Natural killer cell treated with Interleukin-12 subunit alpha and Interleukin-12 subunit beta and Interleukin-15 and Interleukin-18, amount 100 ng/mL, for 72 hours (primary cell): ENCODE data around the gene MTCH1. TPM values are rescaled to one million over a fixed set of nuclear protein-coding genes. Genes with fewer than 3 reads are reported as not detected.

Experiments
- ATAC-seq, 2 donors: fragments of 150-1000 bp; cut with Tn5 transposase in 1 of 2; sonication (Bioruptor Pico), chemical (Tn5 transposase) in 1 of 2; 2 replicates each; pipeline ENCODE4 v1.10.0; 2021
- DNase-seq: peaks from one replicate; pipeline ENCODE4 v3.0.0; 2022; ENCODE audit warnings: low spot score
- H3K27ac Mint-ChIP-seq, 2 donors: 1 replicate in 1 of 2; 2 replicates in 1 of 2; pipeline ENCODE4 v1.8.0; 2022; ENCODE audit warnings: mixed read lengths in 2 of 2, mild to moderate bottlenecking in 1 of 2, moderate library complexity in 1 of 2
- H3K27me3 Mint-ChIP-seq, 2 donors: 1 replicate in 1 of 2; 2 replicates in 1 of 2; pipeline ENCODE4 v1.8.0; 2022; ENCODE audit warnings: mixed read lengths in 2 of 2
- H3K36me3 Mint-ChIP-seq: one replicate; pipeline ENCODE4 v1.8.0; 2022; ENCODE audit warnings: mixed read lengths
- H3K4me1 Mint-ChIP-seq, 2 donors: 1 replicate in 1 of 2; 2 replicates in 1 of 2; pipeline ENCODE4 v1.8.0; 2022; ENCODE audit warnings: low read depth in 2 of 2, mixed read lengths in 2 of 2, mild to moderate bottlenecking in 1 of 2
- H3K4me3 Mint-ChIP-seq: one replicate; pipeline ENCODE4 v1.8.0; 2022; ENCODE audit warnings: mixed read lengths
- H3K9me3 Mint-ChIP-seq: 2 replicates; pipeline ENCODE4 v1.8.0; 2022; ENCODE audit warnings: mixed read lengths
- total RNA-seq, 2 donors: library from RNA; stranded (reverse); gene quantifications; one replicate each; pipeline ENCODE4 v1.2.3, GENCODE V29; 2022

The MTCH1 gene
- total RNA-seq, 2 donors from 2014 or later: 118 to 183 TPM

- Mint-ChIP-seq H3K27ac (peak overlapping the region in 1 of 2 donors; percentile 45), H3K4me3 (no peak overlapping the region), H3K4me1 (peaks cover 10 to 22% of the 10 kb centered on the region in 2 donors), H3K9me3 (no peaks in the 10 kb centered on the region), H3K27me3 (peaks cover 0 to 7% of the 10 kb centered on the region in 2 donors), H3K36me3 (peaks cover 4% of the 10 kb centered on the region)
- DNase-seq (no peak), ATAC-seq (no peak)
Measured at GRCh38 chr6:36964349-36964748, 21.6 kb downstream of the MTCH1 start.

GRCh38 chr6:36963451-36964290, 22.3 kb downstream of the MTCH1 start:
- Mint-ChIP-seq H3K9me3 (no peaks in the 10 kb centered on the region), H3K4me3 (no peak overlapping the region), H3K27me3 (peaks cover 0 to 7% of the 10 kb centered on the region in 2 donors), H3K27ac (peak overlapping the region in 1 of 2 donors; percentile 80), H3K36me3 (peaks cover 2% of the 10 kb centered on the region), H3K4me1 (peaks cover 10 to 21% of the 10 kb centered on the region in 2 donors)
- DNase-seq (no peak), ATAC-seq (peak; percentile 5 to 22)

GRCh38 chr6:36962874-36963273, 23.1 kb downstream of the MTCH1 start:
- DNase-seq: peak; percentile 81
- H3K27me3 Mint-ChIP-seq: peaks cover 0 to 7% of the 10 kb centered on the region in 2 donors
- ATAC-seq: peak; percentile 43 to 78
- peak overlapping the region in 1 of 2 donors; percentile 80 for H3K27ac Mint-ChIP-seq
- no peak overlapping the region for H3K4me3 Mint-ChIP-seq
- peaks cover 10 to 20% of the 10 kb centered on the region in 2 donors for H3K4me1 Mint-ChIP-seq
- no peaks in the 10 kb centered on the region for H3K9me3 Mint-ChIP-seq
- H3K36me3 Mint-ChIP-seq: no peaks in the 10 kb centered on the region

- no peaks in the 10 kb centered on the region for H3K9me3 Mint-ChIP-seq
- H3K27ac Mint-ChIP-seq: no peak overlapping the region
- peaks cover 0 to 12% of the 10 kb centered on the region in 2 donors for H3K27me3 Mint-ChIP-seq
- DNase-seq (no peak), ATAC-seq (no peak)
- no peaks in the 10 kb centered on the region for H3K36me3 Mint-ChIP-seq
- H3K4me3 Mint-ChIP-seq: no peak overlapping the region
- H3K4me1 Mint-ChIP-seq: peaks cover 10 to 22% of the 10 kb centered on the region in 2 donors
Measured at GRCh38 chr6:36961441-36962435, 24.3 kb downstream of the MTCH1 start.

GRCh38 chr6:36959555-36960250, 26.3 kb downstream of the MTCH1 start:
- no peak for DNase-seq
- Mint-ChIP-seq H3K36me3 (no peaks in the 10 kb centered on the region), H3K27me3 (peaks cover 0 to 26% of the 10 kb centered on the region in 2 donors), H3K4me1 (peaks cover 22 to 33% of the 10 kb centered on the region in 2 donors), H3K9me3 (no peaks in the 10 kb centered on the region), H3K4me3 (no peak overlapping the region), H3K27ac (no peak overlapping the region)
- ATAC-seq: no peak

- no peaks in the 10 kb centered on the region for H3K36me3 Mint-ChIP-seq
- no peak for DNase-seq
- peaks cover 4 to 31% of the 10 kb centered on the region in 2 donors for H3K27me3 Mint-ChIP-seq
- H3K4me1 Mint-ChIP-seq: peaks cover 30 to 38% of the 10 kb centered on the region in 2 donors
- no peak overlapping the region for H3K4me3 Mint-ChIP-seq
- ATAC-seq: no peak
- no peaks in the 10 kb centered on the region for H3K9me3 Mint-ChIP-seq
- H3K27ac Mint-ChIP-seq: no peak overlapping the region
Measured at GRCh38 chr6:36958775-36959554, 27.0 kb downstream of the MTCH1 start.

- Mint-ChIP-seq H3K27ac (no peak overlapping the region), H3K27me3 (peaks cover 11 to 36% of the 10 kb centered on the region in 2 donors), H3K9me3 (no peaks in the 10 kb centered on the region), H3K4me1 (peaks cover 27 to 34% of the 10 kb centered on the region in 2 donors), H3K4me3 (no peak overlapping the region), H3K36me3 (no peaks in the 10 kb centered on the region)
- ATAC-seq (no peak), DNase-seq (no peak)
Measured at GRCh38 chr6:36957773-36958271, 28.2 kb downstream of the MTCH1 start.

GRCh38 chr6:36956446-36956820, 29.6 kb downstream of the MTCH1 start:
- no peaks in the 10 kb centered on the region for H3K36me3 Mint-ChIP-seq
- peaks cover 26 to 31% of the 10 kb centered on the region in 2 donors for H3K4me1 Mint-ChIP-seq
- H3K9me3 Mint-ChIP-seq: no peaks in the 10 kb centered on the region
- no peak overlapping the region for H3K27ac Mint-ChIP-seq
- H3K4me3 Mint-ChIP-seq: no peak overlapping the region
- peaks cover 11 to 35% of the 10 kb centered on the region in 2 donors for H3K27me3 Mint-ChIP-seq
- ATAC-seq (no peak), DNase-seq (no peak)

GRCh38 chr6:36955671-36956445, 30.1 kb downstream of the MTCH1 start:
- Mint-ChIP-seq H3K4me3 (peak overlapping the region; percentile 11), H3K27me3 (peaks cover 11 to 32% of the 10 kb centered on the region in 2 donors), H3K9me3 (no peaks in the 10 kb centered on the region), H3K4me1 (peaks cover 26 to 29% of the 10 kb centered on the region in 2 donors), H3K36me3 (no peaks in the 10 kb centered on the region), H3K27ac (peak overlapping the region; percentile 12 to 23)
- no peak for ATAC-seq
- DNase-seq: no peak

- ATAC-seq (no peak), DNase-seq (no peak)
- Mint-ChIP-seq H3K36me3 (no peaks in the 10 kb centered on the region), H3K27ac (peak overlapping the region; percentile 12 to 23), H3K4me3 (peak overlapping the region; percentile 11), H3K9me3 (no peaks in the 10 kb centered on the region), H3K4me1 (peaks cover 26 to 29% of the 10 kb centered on the region in 2 donors), H3K27me3 (peaks cover 14 to 35% of the 10 kb centered on the region in 2 donors)
Measured at GRCh38 chr6:36955136-36955535, 30.9 kb downstream of the MTCH1 start.

GRCh38 chr6:36954262-36954931, 31.6 kb downstream of the MTCH1 start, which contains the start of gene PI16:
Gene PI16 (plus strand): TSS chr6:36954738. CDS start chr6:36954761, 23 bp downstream.
- peak within 1 kb of the TSS; percentile 12 to 49 for H3K27ac Mint-ChIP-seq
- peak within 1 kb of the TSS; percentile 33 for H3K4me3 Mint-ChIP-seq
- no peaks in the 10 kb centered on the region for H3K36me3 Mint-ChIP-seq
- H3K4me1 Mint-ChIP-seq: peaks cover 26 to 29% of the 10 kb centered on the region in 2 donors
- peaks cover 21 to 43% of the 10 kb centered on the region in 2 donors for H3K27me3 Mint-ChIP-seq
- no peaks in the 10 kb centered on the region for H3K9me3 Mint-ChIP-seq
- no peak for DNase-seq
- peak in 1 of 2 donors; percentile 61 for ATAC-seq
